GM18909 (cell line): ENCODE data around the gene RAB3A.
A peak's percentile ranks its signal among the peaks of the same experiment; 100 is the strongest.
"Not testable (repeated sequence)": the region's sequence is repeated elsewhere in the genome, so short reads cannot be mapped to it uniquely, and the experiment has no call there.

Source experiments
- ATAC-seq: cut with Tn5 transposase; IDR thresholded peaks from one replicate; pipeline ENCODE4 v1.9.1; 2021; ENCODE audit warnings: mild to moderate bottlenecking; ENCODE audit not compliant: unreplicated experiment, poor library complexity

The RAB3A gene

GRCh38 chr19:18224525-18225354 is 20.9 kb upstream of the RAB3A start:
- ATAC-seq, result peak; percentile 93

- no peak for ATAC-seq
These were observed 20.1 kb upstream of the RAB3A start for GRCh38 chr19:18223860-18224524.

- ATAC-seq, result no peak
These were observed 18.2 kb upstream of the RAB3A start for GRCh38 chr19:18221815-18222725.

- no peak for ATAC-seq
These were observed 16.9 kb upstream of the RAB3A start for GRCh38 chr19:18220632-18221275.

- no peak for ATAC-seq
These were observed 16.2 kb upstream of the RAB3A start for GRCh38 chr19:18219911-18220631.

- ATAC-seq, result no peak
These were observed 14.8 kb upstream of the RAB3A start for GRCh38 chr19:18218600-18218999.

GRCh38 chr19:18218159-18218558 is 14.3 kb upstream of the RAB3A start:
- no peak for ATAC-seq

- ATAC-seq, result no peak
These were observed 12.9 kb upstream of the RAB3A start for GRCh38 chr19:18216789-18217188.

GRCh38 chr19:18214779-18215433 is 11.1 kb upstream of the RAB3A start:
- no peak for ATAC-seq

- ATAC-seq, result no peak
These were observed 7.8 kb upstream of the RAB3A start for GRCh38 chr19:18211683-18212082.

- not testable (repeated sequence) for ATAC-seq
These were observed 6.1 kb upstream of the RAB3A start for GRCh38 chr19:18209912-18210311.

GRCh38 chr19:18208098-18208951 is 4.5 kb upstream of the RAB3A start:
- ATAC-seq, result no peak

- no peak for ATAC-seq
These were observed 2.2 kb upstream of the RAB3A start for GRCh38 chr19:18206018-18206417.

- ATAC-seq, result no peak
These were observed 1.5 kb upstream of the RAB3A start for GRCh38 chr19:18205200-18205892.

GRCh38 chr19:18204394-18205199 is 755 bp upstream of the RAB3A start:
- ATAC-seq, result peak; percentile 11

GRCh38 chr19:18203408-18203862 is 407 bp downstream of the RAB3A start:
- ATAC-seq, result no peak
